Right lobe of liver (tissue), 6 donors: ENCODE data around the gene ANKH. TPM values are rescaled to one million over a fixed set of nuclear protein-coding genes. Genes with fewer than 3 reads are reported as not detected.
"Not testable (repeated sequence)": the region's sequence is repeated elsewhere in the genome, so short reads cannot be mapped to it uniquely, and the experiment has no call there.

Experiments
- ATAC-seq, 4 donors: fragments of 200-7000 bp; cut with Tn5 transposase; one replicate each; pipeline ENCODE4 v1.9.1; 2020; ENCODE audit warnings: mild to moderate bottlenecking in 4 of 4, moderate library complexity in 4 of 4
- DNase-seq, 3 donors: peaks; one replicate each; pipeline ENCODE4 v3.0.0-alpha.2; 2020
- H3K27ac ChIP-seq, 3 donors: fragments of 200-600 bp; one replicate each; pipeline ENCODE4 v1.8.0; 2022
- H3K27me3 ChIP-seq, 2 donors: fragments of 200-600 bp; one replicate each; pipeline ENCODE4 v1.8.0; 2022
- H3K36me3 ChIP-seq, 4 donors: fragments of 200-600 bp; sonication (generic) in 1 of 4; one replicate each; pipeline versions ENCODE4 v1.5.1 to v1.8.0; 2017 to 2022; ENCODE audit warnings: control low read depth in 1 of 4
- H3K4me1 ChIP-seq, 4 donors: fragments of 200-600 bp; sonication (generic) in 1 of 4; one replicate each; pipeline versions ENCODE4 v1.5.1 to v1.8.0; 2017 to 2022; ENCODE audit warnings: control low read depth in 1 of 4
- H3K4me3 ChIP-seq, 3 donors: fragments of 200-600 bp; one replicate each; pipeline ENCODE4 v1.8.0; 2022
- H3K9me3 ChIP-seq, 4 donors: fragments of 200-600 bp; sonication (generic) in 1 of 4; one replicate each; pipeline versions ENCODE4 v1.5.1 to v1.8.0; 2017 to 2022; ENCODE audit warnings: control low read depth in 1 of 4
- CTCF ChIP-seq, 4 donors: fragments of 200-600 bp in 3 of 4; fragments of 450-650 bp in 1 of 4; IDR thresholded peaks; one replicate each; pipeline versions ENCODE4 v1.5.1 to v1.8.0; 2016 to 2022; ENCODE audit warnings: antibody characterized with exemption in 4 of 4, mild to moderate bottlenecking in 2 of 4
- POLR2A ChIP-seq: fragments of 450-650 bp; IDR thresholded peaks from one replicate; pipeline ENCODE4 v1.6.1; 2017; ENCODE audit warnings: antibody characterized with exemption, mild to moderate bottlenecking
- WGBS: methylation state at CpG from one replicate; pipeline ENCODE4 v1.1.6; 2018; ENCODE audit warnings: low coverage, low lambda C conversion rate; ENCODE audit not compliant: insufficient coverage; ENCODE audit errors: missing lambda C conversion rate; 5-methylcytosine and 5-hydroxymethylcytosine counted together
- intact Hi-C, 2 donors: fragments of 100-400 bp; cut with DNase I; formaldehyde crosslinking; loops; one replicate each; pipeline versions ENCODE4 v1.11.2 to v1.14.1; 2022
- total RNA-seq, 6 experiments: library from RNA; depleted of rRNA in 2 of 6; stranded (reverse); fragments of >200 nt in 2 of 6; fragmentation: NEBNext Ultra II Directional in 3 of 6; extraction: Animal tissue kit (Norgen Biotek cat#: 25700) in 3 of 6; gene quantifications; one replicate each; pipeline versions ENCODE4 v1.1.0 to v1.2.4, GENCODE V29; 2016 to 2023
- donor health status: DM: no; HTN: yes; CAD: no.
- donor health status: DM: no; HTN: no; CAD: no.
- donor health status: DM: no; HTN: no; CAD: no.
- donor health status: DM: no; HTN: yes; CAD: no.
- donor health status: DM: no; HTN: yes; CAD: no.

Gene ANKH
- total RNA-seq, 6 experiments from 2014 or later, result 38.5 to 121 (median 61.9) TPM

GRCh38 chr5:14881826-14882225 is 10.2 kb upstream of the ANKH start:
- Histone ChIP-seq H3K4me3 (no peak overlapping the region), H3K4me1 (no peaks in the 10 kb centered on the region), H3K27ac (no peak overlapping the region), H3K36me3 (no peaks in the 10 kb centered on the region), H3K9me3 (no peaks in the 10 kb centered on the region), H3K27me3 (no peaks in the 10 kb centered on the region)
- no peak for TF ChIP-seq CTCF (IDR thresholded peaks at IDR 0.05)
- no peak for TF ChIP-seq POLR2A
- intact Hi-C loops, result no loop called here
- DNase-seq, result no peak
- ATAC-seq, result no peak
- 90% methylated on average over 7 of the region's 9 CpGs for WGBS

- Histone ChIP-seq H3K27me3 (no peaks in the 10 kb centered on the region), H3K27ac (no peak overlapping the region), H3K36me3 (no peaks in the 10 kb centered on the region), H3K4me1 (no peaks in the 10 kb centered on the region), H3K9me3 (no peaks in the 10 kb centered on the region), H3K4me3 (no peak overlapping the region)
- DNase-seq (no peak), ATAC-seq (no peak)
- WGBS, result 86% methylated on average over 1 of the region's 1 CpG
- no peak for TF ChIP-seq CTCF (IDR thresholded peaks at IDR 0.05)
- no peak for TF ChIP-seq POLR2A
- intact Hi-C loops, result no loop called here
Measured at GRCh38 chr5:14880688-14881087, 9.1 kb upstream of the ANKH start.

- TF ChIP-seq CTCF (IDR thresholded peaks at IDR 0.05) (no peak), POLR2A (no peak)
- 67% methylated on average over 5 of the region's 6 CpGs for WGBS
- H3K4me1 ChIP-seq, result no peaks in the 10 kb centered on the region
- H3K9me3 ChIP-seq, result no peaks in the 10 kb centered on the region
- H3K27ac ChIP-seq, result no peak overlapping the region
- H3K36me3 ChIP-seq, result no peaks in the 10 kb centered on the region
- H3K27me3 ChIP-seq, result no peaks in the 10 kb centered on the region
- H3K4me3 ChIP-seq, result no peak overlapping the region
- ATAC-seq (no peak), DNase-seq (no peak)
- intact Hi-C loops, result no loop called here
Measured at GRCh38 chr5:14879937-14880589, 8.5 kb upstream of the ANKH start.

- intact Hi-C loops, result no loop called here
- 69% methylated on average over 2 of the region's 2 CpGs for WGBS
- Histone ChIP-seq H3K27me3 (no peaks in the 10 kb centered on the region), H3K4me1 (no peaks in the 10 kb centered on the region), H3K27ac (no peak overlapping the region), H3K36me3 (no peaks in the 10 kb centered on the region), H3K4me3 (no peak overlapping the region), H3K9me3 (no peaks in the 10 kb centered on the region)
- TF ChIP-seq CTCF (IDR thresholded peaks at IDR 0.05), result no peak
- TF ChIP-seq POLR2A, result no peak
- ATAC-seq (no peak), DNase-seq (no peak)
Measured at GRCh38 chr5:14879393-14879792, 7.8 kb upstream of the ANKH start.

GRCh38 chr5:14878192-14878591 is 6.6 kb upstream of the ANKH start:
- H3K9me3 ChIP-seq, ATAC-seq, H3K27me3 ChIP-seq, H3K4me1 ChIP-seq, DNase-seq, H3K27ac ChIP-seq, H3K4me3 ChIP-seq, intact Hi-C loops, H3K36me3 ChIP-seq: not testable (repeated sequence)
- 93% methylated on average over 5 of the region's 9 CpGs for WGBS
